ENCODE data around the gene CCDC85B. TPM values are rescaled to one million over a fixed set of nuclear protein-coding genes. Genes with fewer than 3 reads are reported as not detected.
A peak's percentile ranks its signal among the peaks of the same experiment; 100 is the strongest.

The CCDC85B gene
- total and polyA plus RNA-seq, 2 of the 13 experiments (the other 11 are each of a cell fraction or from before 2014, with no cell fraction given), result 8.2 to 19.5 TPM

DNA sequence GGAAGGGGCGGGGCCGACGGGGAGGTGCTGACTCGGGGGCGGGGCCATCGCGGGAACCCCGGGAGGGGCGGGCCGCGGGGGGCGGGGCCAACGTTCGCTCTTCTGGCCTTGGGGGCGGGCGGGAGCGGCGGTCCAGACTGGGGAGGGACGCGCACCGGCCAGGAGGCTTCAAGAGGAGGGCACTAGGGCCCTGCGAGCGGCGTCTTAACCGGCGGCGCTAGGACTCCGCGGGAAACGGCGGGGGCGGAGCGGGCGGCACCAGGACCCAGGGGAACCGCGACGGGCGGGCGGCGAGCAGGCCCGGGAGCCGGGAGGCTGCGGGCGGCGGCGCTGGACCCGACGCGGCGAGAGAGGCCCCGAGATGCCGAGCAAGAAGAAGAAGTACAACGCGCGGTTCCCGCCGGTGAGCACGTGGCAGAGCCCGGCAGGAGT lies 28.7 kb downstream of the CCDC85B start, which contains the start of gene DRAP1 (continued):
- no peak for TF ChIP-seq ZNF20 (CRISPR knock-in tag; IDR thresholded peaks at IDR 0.05)
- TF ChIP-seq, protein P1, sequence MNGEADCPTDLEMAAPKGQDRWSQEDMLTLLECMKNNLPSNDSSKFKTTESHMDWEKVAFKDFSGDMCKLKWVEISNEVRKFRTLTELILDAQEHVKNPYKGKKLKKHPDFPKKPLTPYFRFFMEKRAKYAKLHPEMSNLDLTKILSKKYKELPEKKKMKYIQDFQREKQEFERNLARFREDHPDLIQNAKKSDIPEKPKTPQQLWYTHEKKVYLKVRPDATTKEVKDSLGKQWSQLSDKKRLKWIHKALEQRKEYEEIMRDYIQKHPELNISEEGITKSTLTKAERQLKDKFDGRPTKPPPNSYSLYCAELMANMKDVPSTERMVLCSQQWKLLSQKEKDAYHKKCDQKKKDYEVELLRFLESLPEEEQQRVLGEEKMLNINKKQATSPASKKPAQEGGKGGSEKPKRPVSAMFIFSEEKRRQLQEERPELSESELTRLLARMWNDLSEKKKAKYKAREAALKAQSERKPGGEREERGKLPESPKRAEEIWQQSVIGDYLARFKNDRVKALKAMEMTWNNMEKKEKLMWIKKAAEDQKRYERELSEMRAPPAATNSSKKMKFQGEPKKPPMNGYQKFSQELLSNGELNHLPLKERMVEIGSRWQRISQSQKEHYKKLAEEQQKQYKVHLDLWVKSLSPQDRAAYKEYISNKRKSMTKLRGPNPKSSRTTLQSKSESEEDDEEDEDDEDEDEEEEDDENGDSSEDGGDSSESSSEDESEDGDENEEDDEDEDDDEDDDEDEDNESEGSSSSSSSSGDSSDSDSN (CRISPR knock-in tag; IDR thresholded peaks at IDR 0.05), result peak; percentile 75
- TF ChIP-seq, protein P2, sequence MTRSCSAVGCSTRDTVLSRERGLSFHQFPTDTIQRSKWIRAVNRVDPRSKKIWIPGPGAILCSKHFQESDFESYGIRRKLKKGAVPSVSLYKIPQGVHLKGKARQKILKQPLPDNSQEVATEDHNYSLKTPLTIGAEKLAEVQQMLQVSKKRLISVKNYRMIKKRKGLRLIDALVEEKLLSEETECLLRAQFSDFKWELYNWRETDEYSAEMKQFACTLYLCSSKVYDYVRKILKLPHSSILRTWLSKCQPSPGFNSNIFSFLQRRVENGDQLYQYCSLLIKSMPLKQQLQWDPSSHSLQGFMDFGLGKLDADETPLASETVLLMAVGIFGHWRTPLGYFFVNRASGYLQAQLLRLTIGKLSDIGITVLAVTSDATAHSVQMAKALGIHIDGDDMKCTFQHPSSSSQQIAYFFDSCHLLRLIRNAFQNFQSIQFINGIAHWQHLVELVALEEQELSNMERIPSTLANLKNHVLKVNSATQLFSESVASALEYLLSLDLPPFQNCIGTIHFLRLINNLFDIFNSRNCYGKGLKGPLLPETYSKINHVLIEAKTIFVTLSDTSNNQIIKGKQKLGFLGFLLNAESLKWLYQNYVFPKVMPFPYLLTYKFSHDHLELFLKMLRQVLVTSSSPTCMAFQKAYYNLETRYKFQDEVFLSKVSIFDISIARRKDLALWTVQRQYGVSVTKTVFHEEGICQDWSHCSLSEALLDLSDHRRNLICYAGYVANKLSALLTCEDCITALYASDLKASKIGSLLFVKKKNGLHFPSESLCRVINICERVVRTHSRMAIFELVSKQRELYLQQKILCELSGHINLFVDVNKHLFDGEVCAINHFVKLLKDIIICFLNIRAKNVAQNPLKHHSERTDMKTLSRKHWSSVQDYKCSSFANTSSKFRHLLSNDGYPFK (CRISPR knock-in tag; IDR thresholded peaks at IDR 0.05; ENCODE audit: borderline replicate concordance), result no peak
- TF ChIP-seq, protein P3, sequence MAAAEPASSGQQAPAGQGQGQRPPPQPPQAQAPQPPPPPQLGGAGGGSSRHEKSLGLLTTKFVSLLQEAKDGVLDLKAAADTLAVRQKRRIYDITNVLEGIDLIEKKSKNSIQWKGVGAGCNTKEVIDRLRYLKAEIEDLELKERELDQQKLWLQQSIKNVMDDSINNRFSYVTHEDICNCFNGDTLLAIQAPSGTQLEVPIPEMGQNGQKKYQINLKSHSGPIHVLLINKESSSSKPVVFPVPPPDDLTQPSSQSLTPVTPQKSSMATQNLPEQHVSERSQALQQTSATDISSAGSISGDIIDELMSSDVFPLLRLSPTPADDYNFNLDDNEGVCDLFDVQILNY (CRISPR knock-in tag; conservative IDR thresholded peaks at IDR 0.05), result peak; percentile 75
- no peak for TF ChIP-seq ZNF572 (CRISPR knock-in tag; IDR thresholded peaks at IDR 0.05)
- TF ChIP-seq MED13 (CRISPR knock-in tag; IDR thresholded peaks at IDR 0.05), result peak; percentile 74
- TF ChIP-seq, protein P4, sequence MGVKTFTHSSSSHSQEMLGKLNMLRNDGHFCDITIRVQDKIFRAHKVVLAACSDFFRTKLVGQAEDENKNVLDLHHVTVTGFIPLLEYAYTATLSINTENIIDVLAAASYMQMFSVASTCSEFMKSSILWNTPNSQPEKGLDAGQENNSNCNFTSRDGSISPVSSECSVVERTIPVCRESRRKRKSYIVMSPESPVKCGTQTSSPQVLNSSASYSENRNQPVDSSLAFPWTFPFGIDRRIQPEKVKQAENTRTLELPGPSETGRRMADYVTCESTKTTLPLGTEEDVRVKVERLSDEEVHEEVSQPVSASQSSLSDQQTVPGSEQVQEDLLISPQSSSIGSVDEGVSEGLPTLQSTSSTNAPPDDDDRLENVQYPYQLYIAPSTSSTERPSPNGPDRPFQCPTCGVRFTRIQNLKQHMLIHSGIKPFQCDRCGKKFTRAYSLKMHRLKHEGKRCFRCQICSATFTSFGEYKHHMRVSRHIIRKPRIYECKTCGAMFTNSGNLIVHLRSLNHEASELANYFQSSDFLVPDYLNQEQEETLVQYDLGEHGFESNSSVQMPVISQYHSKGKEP (CRISPR knock-in tag; IDR thresholded peaks at IDR 0.05), result 0 out of 2 replicates have a peak, but pooled peaks have one; percentile 40
- TF ChIP-seq PRDM15 (CRISPR knock-in tag; IDR thresholded peaks at IDR 0.05), result no peak
- TF ChIP-seq ZNF3 (CRISPR knock-in tag; IDR thresholded peaks at IDR 0.05), result 0 out of 2 replicates have a peak, but pooled peaks have one; percentile 25
- peak; percentile 79 for TF ChIP-seq RAD21 (CRISPR knock-in tag; IDR thresholded peaks at IDR 0.05)
- 0 out of 2 replicates have a peak, but pooled peaks have one; percentile 71 for TF ChIP-seq ZNF550 (CRISPR knock-in tag; IDR thresholded peaks at IDR 0.05; ENCODE audit: borderline replicate concordance)
- TF ChIP-seq ZFYVE20 (CRISPR knock-in tag; IDR thresholded peaks at IDR 0.05; ENCODE audit: borderline replicate concordance, low read depth), result no peak
- TF ChIP-seq MBD4 (IDR thresholded peaks at IDR 0.05; ENCODE audit: borderline replicate concordance, low read length), result no peak
- TF ChIP-seq ZBTB2 (CRISPR knock-in tag; IDR thresholded peaks at IDR 0.05; ENCODE audit: low read depth), result peak; percentile 84

All from HepG2 (cell line).